ENCODE measurements around the gene CTBP2.
A peak's percentile ranks its signal among the peaks of the same experiment; 100 is the strongest.
"Not testable (repeated sequence)": the region's sequence is repeated elsewhere in the genome, so short reads cannot be mapped to it uniquely, and the experiment has no call there.

CTBP2 gene

GRCh38 chr10:125060482-125060825 lies 99.9 kb downstream of the CTBP2 start:
- peak overlapping the region in 4 of 21 experiments; percentile 29 to 60 (median 40) for H3K27ac ChIP-seq
- no peak overlapping the region for H3K4me3 ChIP-seq

- Histone ChIP-seq H3K4me3 (no peak overlapping the region), H3K27ac (peak overlapping the region in 1 of 21 experiments; percentile 65)
These were observed 100.3 kb downstream of the CTBP2 start for GRCh38 chr10:125060026-125060425.

- peak overlapping the region in 1 of 21 experiments; percentile 65 for H3K27ac ChIP-seq
- H3K4me3 ChIP-seq: not testable (repeated sequence)
These were observed 101.0 kb downstream of the CTBP2 start for GRCh38 chr10:125059348-125059747.

GRCh38 chr10:125057158-125058001 lies 103.0 kb downstream of the CTBP2 start:
- H3K4me3 ChIP-seq: no peak overlapping the region
- H3K27ac ChIP-seq: peak overlapping the region in 16 of 21 experiments; percentile 2 to 86 (median 61)

- Histone ChIP-seq H3K4me3 (no peak overlapping the region), H3K27ac (peak overlapping the region in 16 of 21 experiments; percentile 2 to 86 (median 61))
These were observed 103.9 kb downstream of the CTBP2 start for GRCh38 chr10:125056161-125057132.

- Histone ChIP-seq H3K4me3 (no peak overlapping the region), H3K27ac (no peak overlapping the region)
These were observed 104.9 kb downstream of the CTBP2 start for GRCh38 chr10:125055446-125055845.

GRCh38 chr10:125054669-125055268 lies 105.6 kb downstream of the CTBP2 start:
- Histone ChIP-seq H3K27ac (no peak overlapping the region), H3K4me3 (no peak overlapping the region)

GRCh38 chr10:125054216-125054615 lies 106.1 kb downstream of the CTBP2 start:
- H3K27ac ChIP-seq: no peak overlapping the region

GRCh38 chr10:125052146-125052545 lies 108.2 kb downstream of the CTBP2 start:
- no peak overlapping the region for H3K4me3 ChIP-seq
- no peak overlapping the region for H3K27ac ChIP-seq

More at GRCh38 chr10:125054216-125054615, 106.1 kb downstream of the CTBP2 start:
- H3K4me3 ChIP-seq: no peak overlapping the region

GRCh38 chr10:125050383-125050782 lies 110.0 kb downstream of the CTBP2 start:
- Histone ChIP-seq H3K27ac (no peak overlapping the region), H3K4me3 (no peak overlapping the region)

- no peak overlapping the region for H3K4me3 ChIP-seq
- no peak overlapping the region for H3K27ac ChIP-seq
These were observed 111.0 kb downstream of the CTBP2 start for GRCh38 chr10:125049216-125049881.

- no peak overlapping the region for H3K4me3 ChIP-seq
- peak overlapping the region in 2 of 21 experiments; percentile 2 to 5 for H3K27ac ChIP-seq
These were observed 112.1 kb downstream of the CTBP2 start for GRCh38 chr10:125048094-125048864.

GRCh38 chr10:125043841-125044658 lies 116.3 kb downstream of the CTBP2 start:
- Histone ChIP-seq H3K27ac (peak overlapping the region in 4 of 21 experiments; percentile 10 to 59 (median 30)), H3K4me3 (no peak overlapping the region)

GRCh38 chr10:125041856-125042506 lies 118.4 kb downstream of the CTBP2 start:
- Histone ChIP-seq H3K27ac (no peak overlapping the region), H3K4me3 (no peak overlapping the region)

- Histone ChIP-seq H3K27ac (no peak overlapping the region), H3K4me3 (no peak overlapping the region)
These were observed 121.0 kb downstream of the CTBP2 start for GRCh38 chr10:125039354-125039769.

GRCh38 chr10:125038637-125039036 lies 121.7 kb downstream of the CTBP2 start:
- Histone ChIP-seq H3K4me3 (no peak overlapping the region), H3K27ac (no peak overlapping the region)

GRCh38 chr10:125037145-125037877 lies 123.1 kb downstream of the CTBP2 start:
- no peak overlapping the region for H3K27ac ChIP-seq

More at GRCh38 chr10:125037145-125037877, 123.1 kb downstream of the CTBP2 start:
- no peak overlapping the region for H3K4me3 ChIP-seq
